Gastroesophageal sphincter (tissue), 4 donors: ENCODE data around the gene NSRP1. TPM values are rescaled to one million over a fixed set of nuclear protein-coding genes. Genes with fewer than 3 reads are reported as not detected.
"Not testable (repeated sequence)": the region's sequence is repeated elsewhere in the genome, so short reads cannot be mapped to it uniquely, and the experiment has no call there.

Experiments used
- ATAC-seq: fragments of 150-250 bp; one replicate; pipeline ENCODE4 v1.9.1; 2016; ENCODE audit warnings: mild to moderate bottlenecking, moderate library complexity
- H3K27ac ChIP-seq, 4 donors: fragments of 200-600 bp; sonication (generic) in 3 of 4; 1 replicate in 3 of 4; 2 replicates in 1 of 4; pipeline ENCODE4 v1.5.1; 2016 to 2019
- H3K27me3 ChIP-seq: fragments of 200-600 bp; sonication (generic); one replicate; pipeline ENCODE4 v1.5.1; 2019
- H3K36me3 ChIP-seq, 2 donors: fragments of 200-600 bp; sonication (generic); one replicate each; pipeline ENCODE4 v1.5.1; 2019; ENCODE audit warnings: control low read depth in 1 of 2
- H3K4me1 ChIP-seq, 3 donors: fragments of 200-600 bp; sonication (generic); 1 replicate in 2 of 3; 2 replicates in 1 of 3; pipeline ENCODE4 v1.5.1; 2016 to 2019; ENCODE audit warnings: control low read depth in 2 of 3
- H3K4me3 ChIP-seq, 2 donors: fragments of 200-600 bp; sonication (generic); one replicate each; pipeline ENCODE4 v1.5.1; 2019; ENCODE audit warnings: mild to moderate bottlenecking in 1 of 2, moderate library complexity in 1 of 2
- H3K9me3 ChIP-seq, 3 donors: fragments of 200-600 bp; sonication (generic); one replicate each; pipeline ENCODE4 v1.5.1; 2017 to 2019; ENCODE audit warnings: control low read depth in 2 of 3
- EP300 ChIP-seq: sonication (generic); formaldehyde crosslinking; IDR thresholded peaks from one replicate; pipeline ENCODE4 v1.6.1; 2017; ENCODE audit warnings: antibody characterized with exemption, mild to moderate bottlenecking
- POLR2A ChIP-seq, 2 donors: fragments of 450-650 bp; IDR thresholded peaks; one replicate each; pipeline ENCODE4 v1.6.1; 2017; ENCODE audit warnings: antibody characterized with exemption in 2 of 2, mild to moderate bottlenecking in 2 of 2, moderate library complexity in 1 of 2
- POLR2AphosphoS5 ChIP-seq: sonication (generic); formaldehyde crosslinking; IDR thresholded peaks from one replicate; pipeline ENCODE4 v1.6.1; 2017; ENCODE audit warnings: antibody characterized with exemption
- WGBS, 2 donors: methylation state at CpG; one replicate each; pipeline ENCODE4 v1.1.5; 2018; ENCODE audit warnings: low coverage in 1 of 2; 5-methylcytosine and 5-hydroxymethylcytosine counted together
- total RNA-seq, 4 donors: library from RNA; depleted of rRNA; stranded (reverse); fragments of >200 nt; gene quantifications; one replicate each; pipeline ENCODE4 v1.1.0, GENCODE V29; 2016
- TF ChIP-seq, protein P1 (sequence below), 4 experiments: fragments of 200-600 bp in 2 of 4; fragments of 450-650 bp in 2 of 4; sonication (generic) in 1 of 4; IDR thresholded peaks; one replicate each; pipeline ENCODE4 v1.5.1; 2017 to 2019; ENCODE audit warnings: antibody characterized with exemption in 4 of 4, mild to moderate bottlenecking in 2 of 4, moderate library complexity in 2 of 4

The NSRP1 gene
- total RNA-seq, 4 donors from 2014 or later = 24.8 to 39.5 (median 28.4) TPM

DNA sequence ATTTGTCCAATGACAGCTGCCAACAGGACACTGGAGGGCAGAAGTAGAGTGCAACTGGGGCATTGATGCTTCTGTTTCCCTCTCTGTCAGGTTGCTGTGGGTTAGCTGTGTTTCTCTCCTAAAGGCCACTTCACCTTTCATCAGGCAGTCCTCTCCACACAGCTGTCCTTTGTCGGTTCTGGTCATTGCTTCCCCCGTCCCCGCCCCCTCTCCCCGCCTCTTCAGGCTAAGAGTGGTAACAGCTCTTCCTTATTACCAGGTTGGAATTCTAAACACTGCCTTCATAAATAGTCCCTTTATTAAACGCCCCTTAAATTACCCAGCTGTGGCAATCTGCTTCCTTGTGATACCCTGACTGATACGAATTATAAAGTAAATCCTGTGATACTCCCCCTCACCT lies 31.8 kb upstream of the NSRP1 start:
- 6 to 18% methylated on average over 3 to 6 of the region's 6 CpGs for WGBS, 2 donors
- Histone ChIP-seq H3K9me3 (no peaks in the 10 kb centered on the region), H3K27ac (no peak overlapping the region), H3K27me3 (peaks cover 57% of the 10 kb centered on the region), H3K4me3 (no peak overlapping the region), H3K4me1 (no peaks in the 10 kb centered on the region), H3K36me3 (no peaks in the 10 kb centered on the region)
- ATAC-seq = no peak
- TF ChIP-seq POLR2A (IDR thresholded peaks at IDR 0.05) (no peak), EP300 (no peak), POLR2AphosphoS5 (no peak)
- TF ChIP-seq, protein P1, sequence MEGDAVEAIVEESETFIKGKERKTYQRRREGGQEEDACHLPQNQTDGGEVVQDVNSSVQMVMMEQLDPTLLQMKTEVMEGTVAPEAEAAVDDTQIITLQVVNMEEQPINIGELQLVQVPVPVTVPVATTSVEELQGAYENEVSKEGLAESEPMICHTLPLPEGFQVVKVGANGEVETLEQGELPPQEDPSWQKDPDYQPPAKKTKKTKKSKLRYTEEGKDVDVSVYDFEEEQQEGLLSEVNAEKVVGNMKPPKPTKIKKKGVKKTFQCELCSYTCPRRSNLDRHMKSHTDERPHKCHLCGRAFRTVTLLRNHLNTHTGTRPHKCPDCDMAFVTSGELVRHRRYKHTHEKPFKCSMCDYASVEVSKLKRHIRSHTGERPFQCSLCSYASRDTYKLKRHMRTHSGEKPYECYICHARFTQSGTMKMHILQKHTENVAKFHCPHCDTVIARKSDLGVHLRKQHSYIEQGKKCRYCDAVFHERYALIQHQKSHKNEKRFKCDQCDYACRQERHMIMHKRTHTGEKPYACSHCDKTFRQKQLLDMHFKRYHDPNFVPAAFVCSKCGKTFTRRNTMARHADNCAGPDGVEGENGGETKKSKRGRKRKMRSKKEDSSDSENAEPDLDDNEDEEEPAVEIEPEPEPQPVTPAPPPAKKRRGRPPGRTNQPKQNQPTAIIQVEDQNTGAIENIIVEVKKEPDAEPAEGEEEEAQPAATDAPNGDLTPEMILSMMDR (IDR thresholded peaks at IDR 0.05) = no peak

DNA sequence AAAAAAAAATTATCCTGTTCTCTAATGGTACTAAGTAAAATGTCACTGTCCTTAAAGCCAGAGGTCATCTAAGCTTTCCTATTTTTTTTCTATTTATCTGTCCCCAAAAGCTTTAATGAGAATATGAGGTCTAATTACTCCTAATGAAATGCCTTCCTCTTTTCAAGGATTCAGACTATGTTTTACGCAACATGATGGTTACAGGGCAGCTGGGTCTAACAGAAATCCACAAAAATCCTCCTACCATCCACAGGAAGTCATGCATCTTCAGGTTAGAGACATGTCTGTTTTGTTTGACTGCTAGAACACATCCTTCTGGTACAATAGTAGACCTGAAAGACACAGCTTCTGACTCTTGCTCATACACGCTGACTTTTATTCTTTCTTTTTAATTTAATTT lies 29.7 kb upstream of the NSRP1 start:
- H3K27ac ChIP-seq = no peak overlapping the region
- ATAC-seq = no peak
- H3K4me1 ChIP-seq = no peaks in the 10 kb centered on the region
- H3K4me3 ChIP-seq = no peak overlapping the region
- no peaks in the 10 kb centered on the region for H3K36me3 ChIP-seq
- no peak for TF ChIP-seq EP300
- no peak for TF ChIP-seq POLR2A (IDR thresholded peaks at IDR 0.05)
- TF ChIP-seq POLR2AphosphoS5 = no peak
- TF ChIP-seq, protein P1 (IDR thresholded peaks at IDR 0.05) = no peak
- WGBS, 2 donors = 89 to 91% methylated on average over 2 of the region's 2 CpGs
- H3K9me3 ChIP-seq = no peaks in the 10 kb centered on the region
- H3K27me3 ChIP-seq = peaks cover 64% of the 10 kb centered on the region

DNA sequence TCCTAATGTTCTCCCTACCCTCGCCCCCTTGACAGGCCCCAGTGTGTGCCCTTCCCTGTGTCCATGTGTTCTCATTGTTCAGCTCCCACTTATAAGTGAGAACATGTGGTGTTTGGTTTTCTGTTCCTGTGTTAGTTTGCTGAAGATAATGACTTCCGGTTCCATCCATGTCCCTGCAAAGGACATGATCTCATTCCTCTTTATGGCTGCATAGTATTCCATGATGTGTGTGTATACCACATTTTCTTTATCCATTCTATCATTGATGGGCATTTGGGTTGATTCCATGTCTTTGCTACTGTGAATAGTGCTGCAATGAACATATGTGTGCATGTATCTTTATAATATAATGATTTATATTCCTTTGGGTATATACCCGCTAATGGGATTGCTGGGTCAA lies 29.2 kb upstream of the NSRP1 start:
- not testable (repeated sequence) for H3K9me3 ChIP-seq, H3K27ac ChIP-seq, H3K4me3 ChIP-seq, ATAC-seq, H3K4me1 ChIP-seq, H3K36me3 ChIP-seq
- H3K27me3 ChIP-seq = peaks cover 64% of the 10 kb centered on the region
- 94 to 95% methylated on average over 3 of the region's 3 CpGs for WGBS, 2 donors

DNA sequence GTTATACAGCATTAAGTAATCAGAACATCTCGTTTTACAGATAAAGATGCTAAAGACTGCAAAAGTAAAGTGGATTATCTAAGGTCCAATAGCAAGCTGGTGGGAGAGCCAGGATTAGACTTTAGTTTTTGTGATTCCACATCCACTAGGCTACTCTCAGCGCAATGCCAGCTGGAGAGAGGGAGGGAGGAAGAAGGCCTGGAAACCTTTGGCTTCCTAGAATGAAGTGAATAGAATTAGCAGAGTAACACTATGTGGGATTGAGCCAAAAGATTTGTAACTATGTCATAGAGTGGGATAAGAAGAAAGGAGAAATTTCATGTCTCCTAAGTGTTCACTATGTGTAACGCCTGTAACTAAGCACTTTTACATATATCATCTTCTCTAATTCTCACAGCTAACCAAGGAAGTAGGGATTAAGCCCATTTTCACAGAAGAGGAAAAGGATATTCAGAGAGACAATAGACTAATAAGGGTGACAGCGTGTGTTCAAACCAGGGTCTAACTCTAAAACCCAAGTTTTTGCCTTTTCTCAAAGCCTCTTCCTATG lies 25.4 kb upstream of the NSRP1 start:
- Histone ChIP-seq H3K27me3 (peaks cover 52% of the 10 kb centered on the region), H3K27ac (no peak overlapping the region), H3K4me3 (no peak overlapping the region), H3K4me1 (peaks cover 0 to 11% (median 2%) of the 10 kb centered on the region in 3 donors), H3K9me3 (no peaks in the 10 kb centered on the region), H3K36me3 (no peaks in the 10 kb centered on the region)
- 85 to 86% methylated on average over 2 to 4 of the region's 4 CpGs for WGBS, 2 donors
- no peak for TF ChIP-seq EP300
- no peak for ATAC-seq

DNA sequence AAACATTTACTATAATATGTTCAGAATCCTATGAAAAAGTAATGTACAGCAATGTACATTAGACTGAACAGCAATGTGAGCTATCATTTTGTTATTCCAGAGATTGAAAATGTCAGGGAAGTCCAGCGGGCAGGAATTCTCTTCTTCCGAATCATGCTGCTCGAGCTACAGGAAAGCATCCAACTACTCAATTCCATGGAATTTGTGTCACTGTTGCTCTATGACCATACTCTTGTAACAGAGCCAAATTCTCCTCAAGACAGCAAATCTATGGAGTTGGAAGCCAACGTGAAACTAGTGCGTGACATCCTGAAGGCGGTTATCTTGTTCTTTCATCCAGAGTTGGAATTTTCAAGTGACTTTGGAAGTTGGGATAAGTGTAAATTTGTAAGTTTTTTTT lies 24.8 kb upstream of the NSRP1 start:
- Histone ChIP-seq H3K4me1 (peaks cover 0 to 11% (median 2%) of the 10 kb centered on the region in 3 donors), H3K27me3 (peaks cover 47% of the 10 kb centered on the region), H3K9me3 (no peaks in the 10 kb centered on the region), H3K36me3 (no peaks in the 10 kb centered on the region), H3K27ac (no peak overlapping the region), H3K4me3 (no peak overlapping the region)
- ATAC-seq = no peak
- 39 to 67% methylated on average over 5 to 6 of the region's 6 CpGs for WGBS, 2 donors
- TF ChIP-seq EP300 = no peak
- no peak for TF ChIP-seq POLR2AphosphoS5
- TF ChIP-seq, protein P1 (IDR thresholded peaks at IDR 0.05) = no peak
- no peak for TF ChIP-seq POLR2A (IDR thresholded peaks at IDR 0.05)

DNA sequence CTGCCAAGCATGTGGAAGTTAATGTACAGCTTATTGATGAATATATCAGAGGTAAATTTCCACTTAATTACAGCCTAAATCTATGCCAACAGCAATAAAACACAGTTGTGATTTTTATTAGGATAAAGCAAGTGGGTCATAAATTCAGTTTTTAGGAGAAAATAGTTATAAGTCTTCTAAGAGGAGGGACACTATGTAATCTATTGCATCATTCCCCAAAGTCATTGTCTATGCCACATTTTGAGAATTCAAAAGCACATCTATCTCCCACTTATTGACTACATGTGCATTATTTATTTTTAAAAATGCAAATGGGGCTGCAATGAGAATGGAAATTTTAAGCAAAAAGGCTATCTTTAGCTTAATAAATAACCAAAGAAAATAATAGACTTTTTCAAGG lies 23.7 kb upstream of the NSRP1 start:
- H3K4me1 ChIP-seq = peaks cover 0 to 11% (median 2%) of the 10 kb centered on the region in 3 donors
- no peak for ATAC-seq
- H3K9me3 ChIP-seq = no peaks in the 10 kb centered on the region
- H3K4me3 ChIP-seq = no peak overlapping the region
- H3K27me3 ChIP-seq = peaks cover 36% of the 10 kb centered on the region
- TF ChIP-seq EP300 (no peak), POLR2A (IDR thresholded peaks at IDR 0.05) (no peak)
- H3K27ac ChIP-seq = no peak overlapping the region
- H3K36me3 ChIP-seq = no peaks in the 10 kb centered on the region
